ENCODE results near the gene FUT8.

DNA sequence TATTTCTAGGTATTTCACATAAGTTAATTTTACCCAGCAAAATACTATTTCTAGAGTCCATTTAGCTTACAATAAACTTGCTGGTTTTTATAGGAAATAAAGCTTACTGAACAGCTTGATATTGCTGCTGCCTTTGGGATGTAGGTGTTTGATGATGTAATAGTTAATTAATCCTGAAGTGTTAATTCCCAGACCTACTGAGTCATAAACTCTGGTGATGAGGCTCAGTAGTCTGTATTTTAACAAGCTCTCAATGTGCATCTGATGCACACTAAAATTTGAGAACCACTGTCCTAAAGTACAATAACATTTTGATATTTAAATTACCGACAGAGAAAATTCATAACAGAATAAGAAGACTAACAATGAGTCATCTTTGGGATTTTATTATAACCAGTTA lies 168.4 kb downstream of the FUT8 start:
- TF ChIP-seq CBX3 (IDR thresholded peaks at IDR 0.05; ENCODE audit: low read depth) = no peak
- no peak for TF ChIP-seq EZH2phosphoT487 (IDR thresholded peaks at IDR 0.05; ENCODE audit: borderline replicate concordance)
- TF ChIP-seq, protein P1, sequence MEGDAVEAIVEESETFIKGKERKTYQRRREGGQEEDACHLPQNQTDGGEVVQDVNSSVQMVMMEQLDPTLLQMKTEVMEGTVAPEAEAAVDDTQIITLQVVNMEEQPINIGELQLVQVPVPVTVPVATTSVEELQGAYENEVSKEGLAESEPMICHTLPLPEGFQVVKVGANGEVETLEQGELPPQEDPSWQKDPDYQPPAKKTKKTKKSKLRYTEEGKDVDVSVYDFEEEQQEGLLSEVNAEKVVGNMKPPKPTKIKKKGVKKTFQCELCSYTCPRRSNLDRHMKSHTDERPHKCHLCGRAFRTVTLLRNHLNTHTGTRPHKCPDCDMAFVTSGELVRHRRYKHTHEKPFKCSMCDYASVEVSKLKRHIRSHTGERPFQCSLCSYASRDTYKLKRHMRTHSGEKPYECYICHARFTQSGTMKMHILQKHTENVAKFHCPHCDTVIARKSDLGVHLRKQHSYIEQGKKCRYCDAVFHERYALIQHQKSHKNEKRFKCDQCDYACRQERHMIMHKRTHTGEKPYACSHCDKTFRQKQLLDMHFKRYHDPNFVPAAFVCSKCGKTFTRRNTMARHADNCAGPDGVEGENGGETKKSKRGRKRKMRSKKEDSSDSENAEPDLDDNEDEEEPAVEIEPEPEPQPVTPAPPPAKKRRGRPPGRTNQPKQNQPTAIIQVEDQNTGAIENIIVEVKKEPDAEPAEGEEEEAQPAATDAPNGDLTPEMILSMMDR (IDR thresholded peaks at IDR 0.05 in 2 of 3, conservative IDR thresholded peaks at IDR 0.05 in 1 of 3; ENCODE audit: borderline replicate concordance in 1 of 3, insufficient read depth in 1 of 3, low read depth in 2 of 3, low read length in 2 of 3) = no peak
- no peak for TF ChIP-seq TCF7L2 (IDR thresholded peaks at IDR 0.05; ENCODE audit: borderline replicate concordance, extremely low read depth, insufficient read depth, insufficient read length)
- no peak for TF ChIP-seq ELF1 (IDR thresholded peaks at IDR 0.05; ENCODE audit: borderline replicate concordance, low read depth)
- TF ChIP-seq YY1 (IDR thresholded peaks at IDR 0.05; ENCODE audit: extremely low read depth, insufficient replicate concordance, low read depth, low read length) = no peak
- TF ChIP-seq, protein P2, sequence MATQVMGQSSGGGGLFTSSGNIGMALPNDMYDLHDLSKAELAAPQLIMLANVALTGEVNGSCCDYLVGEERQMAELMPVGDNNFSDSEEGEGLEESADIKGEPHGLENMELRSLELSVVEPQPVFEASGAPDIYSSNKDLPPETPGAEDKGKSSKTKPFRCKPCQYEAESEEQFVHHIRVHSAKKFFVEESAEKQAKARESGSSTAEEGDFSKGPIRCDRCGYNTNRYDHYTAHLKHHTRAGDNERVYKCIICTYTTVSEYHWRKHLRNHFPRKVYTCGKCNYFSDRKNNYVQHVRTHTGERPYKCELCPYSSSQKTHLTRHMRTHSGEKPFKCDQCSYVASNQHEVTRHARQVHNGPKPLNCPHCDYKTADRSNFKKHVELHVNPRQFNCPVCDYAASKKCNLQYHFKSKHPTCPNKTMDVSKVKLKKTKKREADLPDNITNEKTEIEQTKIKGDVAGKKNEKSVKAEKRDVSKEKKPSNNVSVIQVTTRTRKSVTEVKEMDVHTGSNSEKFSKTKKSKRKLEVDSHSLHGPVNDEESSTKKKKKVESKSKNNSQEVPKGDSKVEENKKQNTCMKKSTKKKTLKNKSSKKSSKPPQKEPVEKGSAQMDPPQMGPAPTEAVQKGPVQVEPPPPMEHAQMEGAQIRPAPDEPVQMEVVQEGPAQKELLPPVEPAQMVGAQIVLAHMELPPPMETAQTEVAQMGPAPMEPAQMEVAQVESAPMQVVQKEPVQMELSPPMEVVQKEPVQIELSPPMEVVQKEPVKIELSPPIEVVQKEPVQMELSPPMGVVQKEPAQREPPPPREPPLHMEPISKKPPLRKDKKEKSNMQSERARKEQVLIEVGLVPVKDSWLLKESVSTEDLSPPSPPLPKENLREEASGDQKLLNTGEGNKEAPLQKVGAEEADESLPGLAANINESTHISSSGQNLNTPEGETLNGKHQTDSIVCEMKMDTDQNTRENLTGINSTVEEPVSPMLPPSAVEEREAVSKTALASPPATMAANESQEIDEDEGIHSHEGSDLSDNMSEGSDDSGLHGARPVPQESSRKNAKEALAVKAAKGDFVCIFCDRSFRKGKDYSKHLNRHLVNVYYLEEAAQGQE (IDR thresholded peaks at IDR 0.05; ENCODE audit: low read depth) = no peak

All from HCT116 (cell line).